Measurements from ENCODE around the gene IRX2.

IRX2 gene

DNA sequence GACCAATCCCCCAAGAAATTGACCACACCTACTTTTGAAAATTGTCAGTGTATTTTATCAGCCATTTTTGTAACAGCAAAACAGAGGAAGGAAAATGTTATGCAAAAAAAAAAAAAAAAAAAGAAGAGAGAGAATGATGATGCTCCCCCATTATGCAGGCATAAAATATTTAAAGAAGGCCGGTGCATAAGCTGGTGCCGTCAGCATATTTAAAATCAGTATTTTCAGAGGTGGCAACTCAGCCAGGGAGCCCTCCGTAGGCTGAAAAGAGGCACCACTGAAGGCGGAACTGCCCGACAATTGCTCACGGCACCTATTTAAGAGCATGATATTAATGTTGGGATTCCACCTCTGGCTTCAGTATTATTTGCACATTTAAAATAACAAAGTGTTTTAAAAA lies 33.4 kb downstream of the IRX2 start:
- DNase-seq (ENCODE audit: low spot score), result no peak

DNA sequence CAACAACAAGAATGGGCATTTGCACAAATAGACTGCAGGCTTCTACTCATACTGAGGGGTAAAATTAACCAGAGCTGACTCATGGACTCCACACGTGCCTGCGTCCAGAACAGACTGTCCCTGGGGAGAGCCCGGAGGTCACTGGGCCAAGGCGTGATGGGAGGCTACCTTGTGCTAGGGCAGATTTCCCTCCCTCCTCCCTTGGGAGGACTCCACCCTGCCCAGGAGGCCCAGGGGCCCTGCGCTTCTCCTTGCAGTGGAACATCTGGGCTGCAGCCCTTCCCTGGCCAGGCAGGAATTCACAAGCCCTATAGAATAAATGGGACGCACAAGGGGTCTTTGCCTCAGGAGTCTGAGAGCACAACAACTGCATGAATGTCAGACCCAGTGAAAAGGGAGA lies 35.6 kb downstream of the IRX2 start:
- no peak for DNase-seq (ENCODE audit: low spot score)

DNA sequence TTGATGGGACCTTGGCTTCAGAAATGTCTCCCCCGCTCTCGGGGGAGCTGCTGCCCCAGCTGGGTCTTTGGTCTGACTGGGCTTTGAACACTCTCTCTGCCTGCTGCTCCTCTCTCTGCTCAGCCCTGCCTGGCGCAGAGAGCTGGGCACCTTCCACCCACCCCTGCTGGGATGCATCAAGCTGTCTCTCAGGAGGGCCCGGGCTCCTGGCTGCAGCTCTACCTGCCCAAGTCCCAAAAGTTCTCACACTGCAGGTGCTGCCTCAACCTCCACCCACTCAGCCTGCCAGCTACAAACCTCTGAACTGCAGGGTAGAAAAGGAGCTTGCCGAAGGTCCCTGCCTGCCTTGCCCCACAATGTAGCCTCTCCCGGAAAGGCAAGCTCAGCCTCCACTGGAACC lies 36.7 kb downstream of the IRX2 start:
- no peak for DNase-seq (ENCODE audit: low spot score)

DNA sequence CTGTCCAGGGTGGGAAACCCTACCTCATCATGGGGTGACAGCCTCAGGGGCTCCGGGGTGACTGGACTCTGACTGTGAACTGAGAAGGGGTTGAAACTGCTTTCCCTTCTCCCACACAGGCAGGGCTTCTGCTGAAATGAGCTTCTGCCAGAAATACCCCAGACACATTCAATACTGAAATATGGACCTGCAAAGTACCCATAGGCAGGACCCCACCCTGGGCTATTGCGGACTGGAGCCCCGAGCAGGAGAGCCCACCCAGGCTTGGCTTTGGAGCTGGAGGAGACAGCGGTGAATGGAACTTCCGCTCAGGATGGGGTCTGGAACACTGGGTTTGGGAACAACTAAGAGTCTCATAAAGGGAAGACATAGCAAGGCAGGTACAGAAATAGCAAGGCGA lies 37.5 kb downstream of the IRX2 start:
- no peak for DNase-seq (ENCODE audit: low spot score)

DNA sequence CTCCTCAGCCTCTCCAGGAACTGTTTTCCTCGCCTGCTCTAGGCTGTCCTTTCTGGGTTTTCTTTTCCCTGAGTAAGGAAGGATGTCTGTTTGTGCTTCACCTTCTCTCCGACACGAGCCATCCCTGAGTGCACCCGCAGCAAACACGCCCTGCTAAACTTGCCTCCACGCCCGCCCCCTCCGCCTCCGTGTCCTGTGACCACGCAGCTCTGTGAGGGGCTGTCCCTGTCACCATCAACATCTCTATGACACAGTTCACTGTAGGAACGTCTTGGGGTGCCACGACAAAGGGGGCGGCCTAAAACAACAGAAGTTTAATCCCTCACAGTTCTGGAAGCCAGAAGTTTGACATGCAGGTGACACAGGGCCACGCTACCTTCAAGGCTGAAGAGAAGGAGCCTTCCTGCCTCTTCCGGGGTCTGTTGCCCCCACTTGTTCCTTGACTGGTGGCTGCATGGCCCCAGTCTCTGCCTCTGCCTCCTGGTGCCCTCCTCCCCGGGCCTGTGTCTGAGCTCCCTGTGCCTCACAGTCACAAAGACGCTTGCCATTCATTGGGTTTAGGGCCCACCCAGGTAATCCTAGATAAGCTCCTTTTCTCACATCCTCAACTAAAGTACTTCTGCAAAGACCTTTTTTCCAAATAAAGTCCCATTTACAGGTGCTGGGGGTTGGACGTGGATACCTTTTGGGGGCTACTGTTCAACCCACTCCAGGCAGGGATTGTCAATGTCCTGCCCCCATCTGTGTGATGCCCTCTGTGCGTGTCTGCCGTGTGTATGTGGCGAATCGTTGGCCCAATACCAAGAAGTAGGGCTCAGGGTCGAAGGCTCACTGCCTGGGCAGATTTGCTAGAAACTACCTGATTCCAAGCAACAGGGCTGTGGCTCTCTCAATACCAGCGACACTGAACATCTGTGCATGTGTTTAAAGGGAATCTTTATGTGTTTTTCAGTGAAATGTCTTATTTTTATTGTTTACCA lies 39.7 kb downstream of the IRX2 start:
- DNase-seq (ENCODE audit: low spot score), result no peak

DNA sequence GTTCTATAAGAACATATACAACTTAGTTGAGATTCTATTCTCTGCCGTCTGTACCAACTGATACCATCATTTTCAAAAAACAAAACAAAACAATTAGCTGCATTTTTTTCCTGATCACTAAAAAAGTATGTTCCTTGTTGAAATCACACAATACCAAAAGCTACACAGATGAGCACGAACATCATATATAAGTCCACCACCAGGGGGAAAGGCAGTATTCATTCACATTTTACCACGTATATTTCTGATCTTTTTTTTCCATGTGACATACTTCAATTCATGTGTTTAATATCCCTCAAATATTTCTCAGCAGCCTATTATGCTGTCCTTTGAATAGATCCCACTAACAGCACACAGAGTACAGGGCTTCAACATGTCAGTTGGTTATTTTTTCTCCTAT lies 40.6 kb downstream of the IRX2 start:
- no peak for DNase-seq (ENCODE audit: low spot score)

DNA sequence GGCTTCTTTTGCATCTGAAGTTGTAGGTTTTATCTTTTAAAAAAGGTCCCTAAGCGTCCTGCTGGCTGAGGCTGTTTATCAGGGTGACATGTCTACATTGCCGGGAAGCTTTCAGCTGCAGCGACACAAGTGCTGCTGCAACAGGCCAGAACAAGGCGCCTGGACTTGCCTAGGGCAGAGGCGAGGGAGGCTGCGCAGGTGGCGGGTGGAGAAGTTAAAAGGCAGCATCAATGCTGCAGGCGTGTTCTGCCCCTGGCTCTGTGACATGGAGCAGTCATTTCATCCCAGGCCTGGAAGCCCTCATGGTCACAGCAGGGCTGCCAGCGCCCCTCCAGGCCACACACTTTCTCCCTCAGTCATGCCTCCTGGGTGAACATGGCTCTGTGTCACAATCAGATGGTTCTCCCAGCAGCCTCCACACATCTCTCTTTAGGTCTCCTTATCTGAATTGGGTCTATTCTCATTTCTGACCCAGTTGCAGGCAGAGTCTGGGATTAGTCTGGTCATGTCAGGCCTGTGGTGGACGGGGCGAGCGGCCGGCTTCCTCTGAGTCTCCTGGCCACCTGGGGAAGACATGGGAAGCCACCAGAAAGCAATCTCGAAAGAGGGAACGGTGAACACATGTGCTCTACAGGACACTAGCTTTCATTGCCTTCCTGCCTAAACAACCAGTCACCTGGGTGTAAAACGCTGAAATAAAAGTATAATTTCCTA lies 41.3 kb downstream of the IRX2 start:
- no peak for DNase-seq (ENCODE audit: low spot score)

DNA sequence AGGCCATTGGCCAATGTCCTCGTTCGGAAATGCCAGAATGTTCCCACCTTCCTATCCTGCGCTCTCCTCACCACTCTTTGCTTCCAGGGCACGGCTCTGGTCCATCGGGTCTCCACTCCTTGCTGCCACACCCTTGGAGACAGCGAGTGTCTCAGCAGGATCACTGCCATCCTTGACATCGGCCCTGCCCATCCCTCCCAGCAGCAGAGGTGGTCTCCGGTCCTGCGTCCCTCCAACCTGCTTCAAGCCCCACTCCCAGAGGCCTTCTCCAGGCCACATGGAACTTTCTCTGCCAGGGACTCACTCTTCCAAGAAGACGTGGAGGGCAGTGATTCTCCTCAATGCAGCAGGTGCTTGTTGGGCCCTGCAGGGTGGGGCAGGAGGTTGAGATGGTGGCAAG lies 42.7 kb downstream of the IRX2 start:
- DNase-seq (ENCODE audit: low spot score), result no peak

DNA sequence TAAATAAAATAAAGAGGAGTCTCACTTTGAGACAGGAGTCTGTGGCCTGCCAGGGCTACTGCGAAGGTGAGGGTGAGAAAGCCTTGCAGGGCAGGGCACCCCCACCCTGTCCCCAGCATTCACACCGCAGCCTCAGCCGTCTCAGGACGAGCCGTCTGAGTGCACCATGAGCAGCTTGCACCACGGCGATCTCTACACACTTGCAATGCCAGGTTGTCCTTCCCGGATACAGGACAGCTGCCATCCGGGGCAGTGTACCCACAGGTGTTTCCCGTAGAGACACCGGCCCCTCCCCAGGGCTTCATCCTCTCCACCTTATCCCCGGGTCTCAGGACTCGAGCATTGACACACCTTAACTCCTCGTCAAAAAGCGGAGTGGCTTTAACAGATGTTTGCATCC lies 43.3 kb downstream of the IRX2 start:
- DNase-seq (ENCODE audit: low spot score), result no peak

DNA sequence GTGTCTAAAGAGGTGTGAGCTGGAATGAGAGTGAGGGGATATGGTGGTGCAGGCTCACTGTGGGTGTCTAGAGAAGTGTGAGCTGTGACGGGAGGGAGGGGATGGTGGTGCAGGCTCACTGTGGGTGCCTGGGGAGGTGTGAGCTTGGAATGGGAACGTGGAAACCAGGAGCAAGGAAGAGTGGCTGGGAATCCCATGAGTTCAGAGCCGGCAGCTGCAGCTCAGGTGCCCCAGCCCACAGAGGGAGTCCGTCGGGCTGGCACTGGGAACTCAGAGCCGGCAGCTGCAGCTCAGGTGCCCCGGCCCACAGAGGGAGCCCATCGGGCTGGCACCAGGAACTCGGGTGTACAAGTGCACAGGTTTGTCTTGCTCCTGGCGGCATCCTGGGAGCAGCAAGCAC lies 45.6 kb downstream of the IRX2 start:
- DNase-seq (ENCODE audit: low spot score), result no peak

DNA sequence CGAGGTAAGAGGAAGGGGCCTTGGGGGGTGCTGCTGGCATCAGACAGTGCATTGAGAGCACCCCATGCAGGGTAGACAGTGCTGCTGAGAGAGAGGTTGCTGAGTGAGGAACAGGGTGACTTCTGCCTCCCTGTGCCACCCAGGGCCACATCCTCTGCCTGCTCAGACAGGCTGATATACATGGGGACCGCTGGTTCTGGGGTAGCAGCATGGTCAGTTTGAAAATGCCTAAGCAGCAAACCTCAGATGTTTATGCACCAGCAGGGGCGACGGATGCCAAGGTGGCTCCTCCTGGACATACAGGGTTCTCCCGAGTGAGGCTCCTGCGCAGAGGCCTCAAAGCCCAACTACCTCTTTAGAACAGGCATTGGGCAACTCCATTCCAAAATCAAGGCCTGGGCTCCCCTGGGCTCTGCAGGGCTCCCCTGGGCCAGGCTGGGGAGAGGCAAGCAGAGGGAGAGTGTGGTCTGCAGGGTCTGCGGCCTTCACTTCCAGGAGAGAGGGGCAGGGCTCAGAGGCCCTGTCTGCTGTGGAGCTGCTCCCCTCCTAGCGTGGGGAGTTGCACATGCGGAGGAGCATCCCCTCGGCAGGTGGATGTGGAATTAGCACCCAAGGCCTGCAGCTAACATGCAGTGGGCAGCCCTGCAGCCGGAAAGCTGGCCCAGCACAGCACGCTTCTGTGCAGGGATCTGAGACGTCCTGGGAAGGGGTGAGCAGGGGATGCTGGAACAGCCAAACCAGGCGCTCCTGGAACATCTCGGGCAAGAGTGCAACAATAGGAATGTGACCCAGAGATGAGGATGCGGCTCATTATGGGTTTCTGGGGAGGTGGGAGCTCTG lies 46.5 kb downstream of the IRX2 start:
- no peak for DNase-seq (ENCODE audit: low spot score)

DNA sequence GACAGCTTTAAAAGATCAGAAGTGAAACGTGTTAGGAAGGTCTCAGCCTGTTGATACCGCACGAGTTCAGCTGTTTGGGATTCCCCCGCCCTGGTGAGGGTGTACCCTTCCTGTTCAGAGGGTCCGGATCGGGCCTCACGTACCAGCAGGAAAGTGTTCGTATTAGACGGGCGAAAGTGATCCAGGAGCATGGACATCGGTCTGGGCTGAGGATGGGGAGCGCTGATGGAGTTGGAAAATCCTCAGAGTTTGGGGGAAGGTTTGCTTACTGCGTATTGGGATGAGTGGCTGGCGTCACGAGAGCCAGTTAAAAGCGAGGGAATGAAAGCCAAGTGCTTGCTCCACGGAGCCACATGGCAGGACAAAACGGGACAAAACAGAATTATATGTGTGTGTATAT lies 47.4 kb downstream of the IRX2 start:
- DNase-seq (ENCODE audit: low spot score), result no peak

DNA sequence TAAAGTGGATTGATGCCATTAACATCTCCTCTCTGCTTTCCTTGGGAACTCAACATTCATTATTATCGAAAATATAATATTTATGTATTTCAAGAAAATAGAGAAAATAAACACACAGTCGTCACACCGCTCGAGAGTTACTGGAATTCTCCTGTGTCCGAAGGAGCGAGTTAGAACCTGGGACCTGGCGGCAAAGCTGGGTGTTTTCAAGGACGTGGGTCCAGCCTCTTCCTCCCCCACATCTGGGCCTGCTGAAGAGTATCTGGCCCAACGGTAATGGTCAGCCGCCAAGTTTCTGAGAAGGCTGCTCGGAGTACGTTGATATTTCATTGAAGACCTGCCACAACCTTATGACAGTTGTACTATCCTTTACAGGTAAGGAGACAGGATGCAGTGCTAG lies 47.9 kb downstream of the IRX2 start:
- DNase-seq (ENCODE audit: low spot score), result no peak

DNA sequence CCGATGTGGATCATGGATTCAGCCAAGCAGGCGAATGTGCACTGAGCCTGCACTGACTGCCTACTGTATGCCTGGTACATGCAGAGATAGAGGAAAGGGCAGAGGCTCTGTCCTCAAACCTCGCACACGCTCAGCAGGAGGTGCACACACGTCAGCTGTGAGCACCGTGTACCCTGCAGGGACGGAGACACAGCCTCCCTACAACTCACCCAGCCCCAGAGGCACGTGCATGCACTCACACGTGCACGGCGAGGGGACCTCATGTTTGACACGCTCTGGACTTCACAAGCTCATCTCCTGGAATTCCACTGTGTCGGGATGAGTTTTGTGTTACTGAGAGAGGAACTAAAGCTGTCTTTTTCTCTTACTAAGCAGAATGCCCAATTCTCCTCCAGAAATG lies 48.4 kb downstream of the IRX2 start:
- DNase-seq (ENCODE audit: low spot score), result no peak

DNA sequence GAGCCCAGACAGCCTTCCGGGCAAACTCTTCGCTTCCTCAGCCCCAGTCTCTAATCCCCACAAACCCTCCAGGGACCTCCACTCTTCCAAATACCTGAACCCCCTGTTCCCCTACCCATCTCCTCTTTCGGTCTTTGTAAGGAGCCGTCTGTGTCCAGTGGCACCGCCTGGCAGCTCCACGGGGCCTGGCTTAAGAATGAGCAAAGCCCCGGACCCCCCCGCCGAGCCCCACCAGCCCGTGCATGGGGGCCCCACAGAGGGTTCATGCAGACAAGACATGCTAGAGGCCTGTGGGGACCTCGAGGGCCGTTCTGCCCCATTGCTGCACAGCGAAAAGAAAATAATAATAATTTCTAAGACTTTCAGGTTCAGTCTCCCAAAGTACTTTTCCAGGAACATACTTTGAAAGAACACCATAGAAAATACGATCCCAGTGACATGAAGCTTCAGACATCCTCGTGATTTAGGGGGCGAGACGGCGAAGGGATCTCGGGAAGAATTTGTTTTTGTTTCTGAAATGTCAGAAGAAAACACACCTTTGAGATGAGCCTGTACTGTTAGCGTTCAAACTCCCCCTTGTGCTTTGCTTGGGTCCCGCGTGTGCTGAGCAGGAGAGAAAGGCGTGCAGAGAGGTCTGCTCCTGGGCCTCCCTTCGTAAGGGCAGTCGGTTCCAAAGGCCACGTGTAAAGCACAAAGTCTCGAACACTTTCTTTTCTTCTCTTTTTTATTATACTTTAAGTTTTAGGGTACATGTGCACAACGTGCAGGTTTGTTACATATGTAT lies 49.2 kb downstream of the IRX2 start:
- no peak for DNase-seq (ENCODE audit: low spot score)

DNA sequence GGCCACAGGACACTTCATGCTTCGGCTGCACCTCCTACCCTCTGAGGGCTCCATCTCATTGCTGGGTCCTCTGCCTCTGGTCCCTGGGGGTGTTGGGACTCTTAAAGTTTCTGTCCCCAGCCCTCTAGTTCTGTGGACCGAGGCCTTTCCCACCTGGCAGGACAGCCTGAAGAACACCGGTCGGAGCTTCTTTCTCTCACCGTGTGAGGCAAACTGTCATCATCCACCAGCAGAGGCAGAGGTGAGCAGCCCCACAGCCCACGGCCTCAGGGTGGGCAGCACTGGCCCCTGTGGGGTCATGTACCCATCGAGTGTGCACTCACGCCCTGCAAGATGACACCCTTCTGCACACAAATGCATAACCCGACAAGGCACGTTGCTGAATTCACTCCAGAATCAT lies 49.9 kb downstream of the IRX2 start:
- DNase-seq (ENCODE audit: low spot score), result no peak

DNA sequence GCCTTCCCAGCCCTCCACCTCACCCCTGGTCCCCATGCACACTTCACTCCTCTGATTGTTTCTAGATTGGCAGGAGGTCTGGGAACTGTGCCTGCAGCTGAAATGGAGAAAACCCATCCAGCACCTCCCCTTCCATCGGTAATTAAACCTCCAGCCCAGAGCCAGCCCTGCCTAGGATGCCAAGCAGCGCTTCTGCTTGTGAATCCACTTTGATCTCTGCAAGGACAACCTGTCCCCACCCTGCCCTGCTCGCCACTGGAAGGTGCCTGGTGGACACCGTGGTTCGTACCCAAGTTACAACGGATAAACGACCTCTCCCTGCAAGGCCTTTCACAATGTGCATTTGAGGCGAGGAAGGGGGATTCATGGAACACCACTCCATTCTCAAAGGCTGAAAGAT lies 50.6 kb downstream of the IRX2 start:
- DNase-seq (ENCODE audit: low spot score), result no peak

DNA sequence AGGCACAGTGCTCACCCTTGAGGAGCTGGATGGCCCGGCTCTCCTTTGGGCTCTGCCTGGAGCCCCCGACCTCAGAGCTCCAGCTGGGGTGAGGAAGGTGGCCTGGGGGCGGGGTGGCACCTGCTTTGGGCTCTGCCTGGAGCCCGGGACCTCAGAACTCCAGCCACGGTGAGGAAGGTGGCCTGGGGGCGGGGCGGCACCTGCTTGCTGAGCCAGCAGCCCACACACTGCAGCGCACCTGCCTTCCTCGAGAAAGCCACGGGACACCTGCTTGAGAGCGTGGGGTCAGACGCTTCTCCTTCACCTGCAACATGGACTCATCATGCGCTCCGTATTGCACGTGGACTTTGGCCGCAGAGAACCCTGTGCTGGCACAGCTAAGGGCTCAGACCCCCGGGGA lies 51.8 kb downstream of the IRX2 start:
- no peak for DNase-seq (ENCODE audit: low spot score)

DNA sequence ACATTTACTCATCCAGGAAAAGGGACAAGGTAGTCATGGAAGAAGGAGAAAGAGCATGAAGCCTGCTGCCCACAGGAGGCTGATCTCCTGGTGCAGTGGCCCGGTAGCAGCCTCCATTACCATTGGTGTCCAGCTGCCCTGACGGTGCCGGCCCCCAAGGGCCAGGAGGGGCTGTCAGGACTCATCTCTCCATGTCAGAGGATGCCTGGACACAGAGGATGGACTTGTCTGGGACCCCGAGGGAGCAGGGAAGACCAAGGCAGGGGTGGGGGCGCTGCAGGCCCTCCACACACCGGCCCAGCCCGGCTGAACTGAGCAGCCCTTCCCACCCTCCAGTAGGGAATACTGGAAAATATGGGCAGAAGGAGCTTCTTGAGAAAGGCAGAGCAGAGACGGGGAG lies 52.2 kb downstream of the IRX2 start:
- no peak for DNase-seq (ENCODE audit: low spot score)

DNA sequence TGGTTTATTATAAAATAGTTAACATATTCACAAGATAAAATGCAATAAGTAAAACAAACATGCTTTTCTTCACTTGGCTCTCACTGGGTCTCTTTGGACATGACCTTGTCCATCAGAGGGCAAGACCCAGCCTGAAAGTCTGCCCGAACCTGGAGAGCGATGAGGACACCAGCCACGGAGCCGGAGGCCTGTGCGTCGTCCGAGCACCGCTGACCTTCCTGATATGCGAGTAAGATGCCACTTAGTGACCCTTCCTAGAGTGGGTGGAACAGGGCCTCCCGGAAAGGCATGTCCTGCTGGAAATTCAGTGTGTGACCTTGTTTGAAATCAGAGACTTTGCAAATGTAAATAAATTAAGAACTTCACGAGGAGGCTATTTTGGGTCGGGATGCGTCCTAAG lies 52.9 kb downstream of the IRX2 start:
- no peak for DNase-seq (ENCODE audit: low spot score)

DNA sequence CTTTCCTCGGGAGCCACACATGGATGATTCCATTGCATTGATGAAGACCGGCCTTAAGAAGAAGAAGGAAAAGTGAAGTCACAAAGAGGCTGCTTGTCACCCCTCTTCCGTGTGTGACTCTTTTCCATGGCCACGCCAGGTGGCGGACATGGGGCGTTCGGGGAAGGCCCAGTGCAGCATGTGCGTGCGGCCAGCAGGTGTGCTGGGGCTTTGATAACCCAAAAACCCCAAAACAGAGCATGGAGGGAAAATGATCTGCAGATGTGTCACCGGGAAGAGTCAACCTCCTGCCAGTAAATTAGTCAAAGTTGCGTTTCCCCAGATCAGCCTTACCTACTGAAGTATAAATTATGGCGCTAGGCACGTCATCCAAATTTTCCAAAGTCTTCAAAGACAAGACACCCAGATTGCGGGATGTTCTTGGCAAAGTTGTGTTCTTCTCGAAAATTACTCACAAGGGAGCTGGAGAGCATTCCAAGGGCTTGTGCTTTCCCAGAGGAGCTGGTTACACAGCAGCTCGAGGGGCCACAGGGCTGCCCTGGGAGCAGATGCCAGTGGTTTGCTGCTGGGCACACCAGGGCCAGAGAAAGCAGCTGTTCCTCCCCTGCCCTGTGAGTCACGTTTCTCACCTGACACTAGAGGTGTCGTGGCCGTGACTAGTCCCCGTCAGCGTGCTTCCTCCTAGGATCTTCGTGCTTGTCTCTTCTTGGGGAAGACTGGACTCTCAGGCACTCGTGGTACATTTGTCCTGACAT lies 53.9 kb downstream of the IRX2 start:
- no peak for DNase-seq (ENCODE audit: low spot score)

Measured in hematopoietic multipotent progenitor cell treated with erythropoietin and hydrocortisone succinate and interleukin-3 and kit ligand, for 17 days (in vitro differentiated cells).